ENCODE measurements around the gene ABCG8.
A peak's percentile ranks its signal among the peaks of the same experiment; 100 is the strongest.
"Not testable (repeated sequence)": the region's sequence is repeated elsewhere in the genome, so short reads cannot be mapped to it uniquely, and the experiment has no call there.

The ABCG8 gene

DNA sequence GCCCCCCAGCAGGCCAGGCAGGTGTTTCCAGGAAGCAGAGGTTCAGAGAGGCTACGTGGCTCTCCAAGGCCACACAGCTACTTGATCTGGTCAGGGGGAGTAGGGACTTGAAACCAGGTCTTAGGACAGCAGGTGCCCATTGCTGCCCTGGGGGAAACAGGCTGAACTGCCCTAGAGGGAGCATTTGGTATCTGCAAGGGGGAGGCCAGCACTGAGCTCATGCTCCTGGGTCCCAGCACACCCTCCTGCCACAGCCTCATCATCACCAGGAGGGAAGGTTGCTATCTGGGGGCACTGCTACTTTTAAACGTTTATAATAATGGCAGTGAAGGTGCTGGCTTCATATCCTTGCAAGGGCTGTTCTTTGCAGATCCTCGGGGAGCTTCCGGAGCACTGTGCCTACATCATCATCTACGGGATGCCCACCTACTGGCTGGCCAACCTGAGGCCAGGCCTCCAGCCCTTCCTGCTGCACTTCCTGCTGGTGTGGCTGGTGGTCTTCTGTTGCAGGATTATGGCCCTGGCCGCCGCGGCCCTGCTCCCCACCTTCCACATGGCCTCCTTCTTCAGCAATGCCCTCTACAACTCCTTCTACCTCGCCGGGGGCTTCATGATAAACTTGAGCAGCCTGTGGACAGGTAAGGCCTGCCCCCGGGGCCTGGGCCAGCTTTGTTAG, 36.1 kb downstream of the ABCG8 start:
- DNase-seq (ENCODE audit: low spot score), result no peak

GRCh38 chr2:43877782-43878464, 39.2 kb downstream of the ABCG8 start:
- peak; percentile 59 for DNase-seq (ENCODE audit: low spot score)

GRCh38 chr2:43879261-43879660, 40.5 kb downstream of the ABCG8 start:
- DNase-seq (ENCODE audit: low spot score), result peak; percentile 10

DNA sequence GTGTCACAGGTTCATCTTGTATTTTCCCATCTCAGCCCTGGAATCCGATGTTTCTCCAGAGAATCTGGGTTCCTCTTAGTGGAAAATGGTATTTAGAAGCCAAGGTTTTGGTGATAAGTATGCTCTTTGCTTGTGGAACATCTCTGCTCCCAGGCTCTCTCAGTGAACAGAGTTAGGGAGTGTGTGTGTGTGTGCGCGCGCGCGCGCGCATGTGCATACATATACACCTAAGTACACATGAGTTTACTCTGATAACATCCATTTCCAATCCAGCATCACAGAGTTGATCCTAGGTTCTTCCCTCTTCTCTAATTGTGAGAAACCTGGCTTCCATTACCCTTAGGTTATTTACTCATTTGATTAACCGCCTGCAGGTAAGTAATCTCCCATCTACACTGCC, 41.7 kb downstream of the ABCG8 start:
- no peak for DNase-seq (ENCODE audit: low spot score)

DNA sequence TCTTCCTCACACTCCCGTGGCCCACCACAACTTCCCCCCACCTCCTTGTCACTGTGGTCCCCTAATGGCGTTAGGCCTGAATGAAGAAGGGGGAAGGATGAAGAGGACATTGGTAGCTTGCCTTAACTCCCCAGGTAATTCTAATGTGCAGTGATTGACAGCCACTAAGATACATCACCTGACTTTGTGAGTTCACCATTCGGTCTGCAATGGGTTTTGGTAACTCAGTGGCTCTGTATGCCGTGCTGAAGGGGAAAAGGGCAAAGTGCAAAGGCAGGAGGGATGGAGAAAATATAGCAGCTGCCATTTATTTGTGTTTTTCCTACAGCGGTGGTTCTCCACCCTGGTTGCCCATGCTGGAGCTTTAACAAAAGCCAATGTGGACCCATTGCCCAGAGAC, 42.2 kb downstream of the ABCG8 start:
- DNase-seq (ENCODE audit: low spot score), result no peak

DNA sequence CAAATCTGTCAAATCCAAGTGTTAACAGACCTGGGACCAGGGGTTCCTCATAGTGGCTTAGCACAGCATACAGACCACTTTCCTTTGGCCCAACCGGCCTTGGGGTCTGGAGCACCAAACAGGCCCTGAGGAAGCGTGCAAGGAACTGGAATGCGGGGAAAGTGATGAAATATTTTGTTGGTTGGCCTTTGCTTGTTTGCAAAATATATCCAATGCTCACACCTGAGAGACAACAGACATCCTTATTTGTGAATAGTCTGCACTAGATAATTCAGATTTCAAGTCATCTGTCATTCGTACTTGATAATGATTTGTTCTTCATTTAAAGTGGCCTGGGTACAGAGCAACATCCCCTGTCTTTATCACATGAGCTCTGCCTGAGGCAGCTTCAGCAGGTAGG, 43.5 kb downstream of the ABCG8 start:
- DNase-seq (ENCODE audit: low spot score), result no peak

DNA sequence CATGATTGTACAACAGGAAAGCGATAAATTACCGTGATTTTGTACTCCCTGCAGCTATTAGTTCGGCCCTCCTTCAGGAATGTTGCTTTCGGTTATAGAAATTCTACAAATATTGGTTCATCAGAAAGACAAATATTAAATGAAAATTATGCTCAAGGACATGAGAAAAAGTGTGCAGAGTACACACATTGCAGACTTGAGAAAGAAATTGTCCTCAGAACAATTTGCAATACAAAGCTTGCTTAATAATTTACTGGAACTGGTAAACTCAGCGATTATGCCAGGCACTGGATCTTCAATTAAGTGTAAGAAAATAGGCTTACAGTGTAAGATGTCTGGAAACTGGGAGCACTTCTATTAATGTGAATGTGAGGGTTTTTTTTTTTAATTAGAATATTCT, 45.9 kb downstream of the ABCG8 start:
- no peak for DNase-seq (ENCODE audit: low spot score)

DNA sequence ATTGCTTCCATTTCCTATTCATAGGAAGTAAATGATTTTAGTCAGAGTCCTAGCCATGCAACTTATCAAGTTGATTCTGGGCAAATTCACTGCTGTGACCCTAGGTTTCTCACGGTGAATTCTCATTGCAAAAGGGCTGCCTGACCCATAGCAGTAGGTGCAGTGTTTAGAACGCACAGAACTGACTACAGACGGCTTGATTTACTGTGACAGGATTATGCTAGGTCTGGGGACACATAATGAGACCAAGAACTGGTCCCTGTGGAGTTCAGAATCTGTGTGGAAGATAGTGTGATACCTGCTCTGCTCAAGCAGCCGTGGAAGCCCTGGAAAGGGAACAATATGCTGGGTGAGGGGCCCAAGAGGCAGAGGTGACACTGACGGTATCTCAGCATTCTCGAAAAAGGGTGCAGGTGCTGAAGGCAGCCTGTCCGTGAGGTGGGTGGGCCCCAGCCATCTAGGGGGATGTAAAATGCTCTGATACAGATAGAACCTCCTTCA, 46.4 kb downstream of the ABCG8 start:
- no peak for DNase-seq (ENCODE audit: low spot score)

DNA sequence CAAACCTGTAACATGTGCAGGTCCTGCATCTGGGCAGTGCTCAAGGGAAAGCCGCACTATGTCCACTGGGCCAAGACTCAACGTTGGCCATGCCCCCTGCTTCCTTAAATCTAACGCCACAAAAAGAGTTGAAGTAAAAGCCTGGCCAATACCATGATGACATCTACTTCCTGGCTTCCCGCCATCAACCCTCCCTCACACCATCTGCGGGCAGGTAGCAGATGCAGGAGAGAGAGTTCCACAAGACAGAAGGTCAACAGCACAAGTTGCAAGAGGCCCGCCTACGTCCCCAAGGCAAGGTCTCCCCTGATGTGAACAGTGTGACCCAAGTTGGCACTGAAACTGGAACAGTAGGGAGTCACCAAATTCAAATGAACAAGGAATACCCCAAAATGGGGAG, 48.4 kb downstream of the ABCG8 start:
- no peak for DNase-seq (ENCODE audit: low spot score)

DNA sequence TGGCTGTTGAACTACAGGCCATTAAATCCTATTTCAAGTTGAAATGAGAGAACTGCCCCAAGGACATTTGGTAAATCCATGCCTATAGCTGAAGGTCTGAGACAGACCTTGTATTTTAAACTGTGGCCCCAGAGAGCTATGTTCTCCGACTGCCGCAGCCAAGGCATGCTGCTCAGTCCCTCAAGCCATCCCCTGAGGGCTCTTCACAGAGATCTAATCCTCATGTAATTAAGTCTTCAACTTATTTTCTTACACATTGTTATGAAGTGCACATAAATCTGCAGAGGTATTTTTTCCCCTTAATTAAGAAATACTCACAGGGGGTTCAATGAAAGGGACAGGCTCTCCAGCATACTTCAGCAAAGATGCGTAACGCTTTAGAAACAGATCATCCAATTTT, 50.6 kb downstream of the ABCG8 start:
- no peak for DNase-seq (ENCODE audit: low spot score)

- DNase-seq (ENCODE audit: low spot score), result no peak
Measured at GRCh38 chr2:43890855-43891254, 52.1 kb downstream of the ABCG8 start.

DNA sequence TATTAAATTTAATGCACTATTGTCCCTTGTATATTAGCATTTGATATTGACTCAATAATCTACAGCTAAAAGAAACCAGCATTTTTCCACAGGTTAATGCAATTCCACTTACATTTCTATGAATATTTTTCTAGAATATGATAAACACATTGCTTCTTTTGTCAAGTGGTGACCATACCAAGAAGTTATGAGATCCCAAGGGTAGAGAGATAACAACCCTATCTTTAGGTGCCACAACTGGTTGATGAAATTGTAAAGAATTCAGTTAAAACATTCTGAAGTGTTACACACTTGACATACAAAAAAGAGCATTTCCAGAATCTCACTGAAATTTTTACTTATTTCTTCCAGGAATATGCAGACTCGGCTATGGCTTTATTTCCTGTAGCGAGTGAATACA, 56.0 kb downstream of the ABCG8 start:
- DNase-seq (ENCODE audit: low spot score), result no peak

DNA sequence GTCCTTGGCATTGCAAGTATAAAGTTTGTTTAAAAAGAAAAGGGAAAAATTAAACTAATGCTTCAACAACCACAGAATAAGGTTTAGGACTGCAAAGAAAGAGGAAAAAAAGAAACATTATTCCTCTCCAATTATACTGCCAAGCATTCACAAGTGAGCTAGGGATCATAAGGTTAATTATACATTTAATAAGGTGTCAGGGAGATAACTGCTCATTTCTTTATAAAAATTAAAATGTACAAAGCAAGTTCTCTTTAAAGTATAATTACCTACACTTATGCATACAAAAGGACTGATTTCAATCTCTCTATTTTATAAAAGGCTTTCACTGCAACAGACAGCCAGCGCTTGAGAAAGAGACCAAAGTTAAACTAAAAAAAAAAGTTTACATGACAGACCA, 58.1 kb downstream of the ABCG8 start:
- DNase-seq (ENCODE audit: low spot score), result no peak

GRCh38 chr2:43897492-43897891, 58.7 kb downstream of the ABCG8 start:
- DNase-seq (ENCODE audit: low spot score), result no peak

DNA sequence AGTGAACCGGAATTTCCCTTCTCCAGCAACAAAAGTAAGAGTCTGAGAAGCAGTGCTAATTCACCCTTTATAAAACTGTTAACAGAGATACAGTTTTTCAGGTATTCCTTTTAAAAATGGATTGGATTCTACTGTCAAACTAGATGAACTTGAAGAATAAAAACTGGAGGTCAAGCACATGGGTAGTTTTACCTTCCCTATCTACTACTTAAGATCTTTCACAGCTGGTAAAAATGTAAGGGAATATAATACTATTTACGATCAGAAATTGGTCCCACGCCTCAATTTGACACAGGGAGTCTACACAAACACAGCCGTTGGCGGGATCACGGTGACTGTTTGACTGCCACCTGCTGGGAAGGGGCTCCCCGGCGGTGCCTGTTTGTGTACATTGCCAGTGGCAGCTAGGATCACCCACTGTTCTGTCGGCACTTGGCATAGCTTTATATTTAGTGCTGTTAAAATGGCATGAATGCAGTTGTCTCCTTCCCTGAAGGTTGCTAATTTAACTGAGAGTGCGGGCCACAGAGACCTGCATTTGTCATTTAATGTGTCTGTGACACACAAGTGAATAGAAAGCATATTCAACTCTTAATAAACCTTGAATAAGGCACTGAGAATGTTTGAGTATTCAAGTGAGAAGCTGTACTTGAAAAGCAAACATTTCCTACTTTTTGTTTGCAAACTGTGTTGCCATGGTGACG, 59.5 kb downstream of the ABCG8 start:
- DNase-seq (ENCODE audit: low spot score), result no peak

DNA sequence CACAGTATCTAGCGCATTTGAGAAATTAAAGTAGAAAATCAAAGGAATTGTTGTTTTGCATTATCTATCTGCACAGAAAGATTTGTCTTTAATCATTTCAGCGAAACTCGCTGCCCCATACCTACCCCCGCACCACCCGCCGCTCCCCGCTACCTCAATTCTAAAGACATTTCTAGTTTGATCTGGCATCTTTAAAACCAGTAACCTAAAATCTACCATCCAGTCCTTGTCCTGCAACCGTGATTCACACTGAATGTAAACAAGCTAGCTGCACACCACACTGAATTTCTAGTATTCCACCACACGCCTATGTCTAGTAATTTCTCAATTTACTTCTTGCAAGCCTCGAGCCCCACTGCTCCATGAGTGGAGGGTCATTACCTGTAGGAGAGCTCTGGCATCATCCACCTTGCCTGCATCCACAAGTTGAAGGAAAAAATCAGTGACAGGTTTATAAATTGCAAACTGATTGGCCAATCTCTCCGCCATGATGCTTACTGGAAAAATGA, 60.1 kb downstream of the ABCG8 start:
- no peak for DNase-seq (ENCODE audit: low spot score)

- no peak for DNase-seq (ENCODE audit: low spot score)
Measured at GRCh38 chr2:43899589-43899988, 60.8 kb downstream of the ABCG8 start.

DNA sequence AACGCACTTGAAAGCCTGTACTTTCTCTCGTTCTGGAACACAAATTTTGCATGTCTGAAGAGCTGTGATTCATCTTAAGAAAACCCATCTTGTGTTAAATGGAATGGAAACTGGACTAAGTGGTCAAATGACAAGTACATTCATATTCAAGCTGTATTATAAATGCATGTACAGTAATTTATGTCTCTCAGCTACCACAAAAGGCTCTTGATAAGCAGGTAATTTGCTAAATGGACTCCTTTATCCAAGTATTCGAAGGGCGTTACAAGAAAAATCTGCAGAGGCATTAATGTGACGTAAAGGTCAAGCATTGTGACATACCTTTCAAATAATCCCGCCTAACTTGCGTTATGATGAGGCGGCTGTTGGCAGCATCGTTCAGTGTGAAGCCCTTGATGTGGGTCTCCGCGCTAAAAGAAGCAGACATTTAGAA, 66.6 kb downstream of the ABCG8 start:
- no peak for DNase-seq (ENCODE audit: low spot score)

DNA sequence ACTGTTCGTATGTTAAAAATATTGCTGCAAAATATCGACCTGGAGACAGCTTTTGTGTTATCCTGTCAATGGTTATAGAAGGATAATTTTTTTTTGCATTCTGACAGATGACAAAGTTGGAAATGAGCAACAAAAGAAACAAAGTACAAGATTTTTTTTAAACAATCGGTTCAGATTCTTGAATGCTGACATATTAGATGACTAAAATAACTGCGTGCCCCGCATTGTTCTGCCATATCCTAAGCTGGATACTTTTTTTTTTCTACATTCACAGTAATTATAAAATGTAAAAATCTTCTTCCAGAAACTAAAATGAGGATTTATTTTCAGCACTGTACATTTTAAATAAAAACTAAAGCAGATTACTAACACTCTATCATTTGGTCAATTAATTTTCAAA, 67.1 kb downstream of the ABCG8 start:
- no peak for DNase-seq (ENCODE audit: low spot score)

DNA sequence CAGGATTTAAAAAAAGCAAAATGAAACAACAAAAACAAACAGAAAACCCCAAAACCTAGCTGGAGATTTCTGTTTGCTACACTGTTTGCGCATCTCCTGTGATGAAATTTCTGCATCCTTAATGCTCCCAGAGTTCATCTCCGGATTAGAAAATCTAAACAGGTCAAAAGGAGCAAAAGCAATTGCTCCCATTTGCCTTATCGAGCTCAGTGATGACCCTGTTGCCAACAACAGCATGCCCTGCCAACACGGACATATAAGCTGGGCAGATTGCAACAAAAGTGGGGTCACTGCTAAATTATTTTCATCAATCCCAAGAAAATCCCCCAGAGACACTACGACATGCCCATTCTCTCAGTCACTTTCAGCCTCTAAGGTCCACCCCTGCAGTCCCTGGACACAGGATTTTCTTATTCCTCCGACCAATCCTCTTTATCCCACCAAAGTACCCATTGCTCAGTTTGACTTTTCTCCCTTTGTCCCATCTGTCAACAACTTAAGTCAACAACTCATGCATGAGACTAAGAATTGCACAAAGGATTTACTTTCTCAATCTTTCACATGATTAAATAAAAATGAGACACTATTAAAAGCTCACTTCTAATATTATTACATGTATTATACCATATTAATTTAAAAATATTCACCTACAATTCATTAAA, 67.8 kb downstream of the ABCG8 start:
- no peak for DNase-seq (ENCODE audit: low spot score)

GRCh38 chr2:43911136-43911790, 72.5 kb downstream of the ABCG8 start:
- not testable (repeated sequence) for DNase-seq (ENCODE audit: low spot score)

DNA sequence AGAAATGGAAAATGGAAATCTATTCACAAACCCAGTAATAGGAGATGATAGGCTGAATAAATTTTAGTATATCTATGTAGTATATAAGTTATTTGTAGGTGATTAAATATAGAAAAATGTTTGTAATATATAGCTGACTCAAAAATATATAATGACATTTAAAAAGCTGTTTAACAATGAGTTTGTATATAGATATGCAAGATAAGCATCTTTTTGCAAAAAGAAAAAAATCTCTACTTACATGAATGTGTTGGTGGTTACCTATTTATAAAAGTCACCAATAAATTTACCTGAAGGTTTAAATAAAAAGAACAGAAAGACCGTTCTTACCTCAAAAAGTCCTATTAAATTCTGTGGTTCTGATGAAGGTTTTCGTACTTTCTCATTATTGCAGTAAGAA, 85.7 kb downstream of the ABCG8 start:
- DNase-seq (ENCODE audit: low spot score), result no peak

All from LoVo (cell line).